Measurements from ENCODE around the gene GBP3. TPM values are rescaled to one million over a fixed set of nuclear protein-coding genes. Genes with fewer than 3 reads are reported as not detected.
"Not testable (repeated sequence)": the region's sequence is repeated elsewhere in the genome, so short reads cannot be mapped to it uniquely, and the experiment has no call there.

Gene GBP3
- total RNA-seq, 1 donor from 2014 or later, result 46.6 TPM

DNA sequence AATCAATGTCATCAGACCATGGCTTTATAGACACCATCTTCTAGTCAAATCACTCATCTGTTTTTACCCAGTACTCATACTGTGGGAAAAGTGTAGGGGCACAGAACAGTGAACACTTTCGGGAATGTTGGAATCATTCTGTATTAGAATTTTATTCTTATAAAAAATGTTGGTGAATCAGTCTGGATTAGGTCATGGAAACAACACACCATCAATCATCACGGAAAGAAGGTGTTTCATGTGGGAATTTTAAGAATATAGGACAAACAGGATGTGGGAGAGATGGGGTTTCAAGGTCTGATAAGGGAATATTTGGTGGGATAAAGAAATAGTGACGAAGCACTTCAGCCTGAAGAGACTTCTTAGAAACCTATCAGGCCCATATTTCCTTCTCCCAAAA, 25.1 kb upstream of the GBP3 start:
- Histone ChIP-seq H3K27ac (no peak overlapping the region), H3K4me3 (no peak overlapping the region), H3K27me3 (no peaks in the 10 kb centered on the region), H3K9me3 (no peaks in the 10 kb centered on the region), H3K36me3 (peaks cover 25% of the 10 kb centered on the region), H3K4me1 (no peaks in the 10 kb centered on the region)
- ATAC-seq (no peak), DNase-seq (no peak)
- TF ChIP-seq, protein P1, sequence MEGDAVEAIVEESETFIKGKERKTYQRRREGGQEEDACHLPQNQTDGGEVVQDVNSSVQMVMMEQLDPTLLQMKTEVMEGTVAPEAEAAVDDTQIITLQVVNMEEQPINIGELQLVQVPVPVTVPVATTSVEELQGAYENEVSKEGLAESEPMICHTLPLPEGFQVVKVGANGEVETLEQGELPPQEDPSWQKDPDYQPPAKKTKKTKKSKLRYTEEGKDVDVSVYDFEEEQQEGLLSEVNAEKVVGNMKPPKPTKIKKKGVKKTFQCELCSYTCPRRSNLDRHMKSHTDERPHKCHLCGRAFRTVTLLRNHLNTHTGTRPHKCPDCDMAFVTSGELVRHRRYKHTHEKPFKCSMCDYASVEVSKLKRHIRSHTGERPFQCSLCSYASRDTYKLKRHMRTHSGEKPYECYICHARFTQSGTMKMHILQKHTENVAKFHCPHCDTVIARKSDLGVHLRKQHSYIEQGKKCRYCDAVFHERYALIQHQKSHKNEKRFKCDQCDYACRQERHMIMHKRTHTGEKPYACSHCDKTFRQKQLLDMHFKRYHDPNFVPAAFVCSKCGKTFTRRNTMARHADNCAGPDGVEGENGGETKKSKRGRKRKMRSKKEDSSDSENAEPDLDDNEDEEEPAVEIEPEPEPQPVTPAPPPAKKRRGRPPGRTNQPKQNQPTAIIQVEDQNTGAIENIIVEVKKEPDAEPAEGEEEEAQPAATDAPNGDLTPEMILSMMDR (IDR thresholded peaks at IDR 0.05), result no peak
- intact Hi-C loops (cut with DNase I), result no loop called here

DNA sequence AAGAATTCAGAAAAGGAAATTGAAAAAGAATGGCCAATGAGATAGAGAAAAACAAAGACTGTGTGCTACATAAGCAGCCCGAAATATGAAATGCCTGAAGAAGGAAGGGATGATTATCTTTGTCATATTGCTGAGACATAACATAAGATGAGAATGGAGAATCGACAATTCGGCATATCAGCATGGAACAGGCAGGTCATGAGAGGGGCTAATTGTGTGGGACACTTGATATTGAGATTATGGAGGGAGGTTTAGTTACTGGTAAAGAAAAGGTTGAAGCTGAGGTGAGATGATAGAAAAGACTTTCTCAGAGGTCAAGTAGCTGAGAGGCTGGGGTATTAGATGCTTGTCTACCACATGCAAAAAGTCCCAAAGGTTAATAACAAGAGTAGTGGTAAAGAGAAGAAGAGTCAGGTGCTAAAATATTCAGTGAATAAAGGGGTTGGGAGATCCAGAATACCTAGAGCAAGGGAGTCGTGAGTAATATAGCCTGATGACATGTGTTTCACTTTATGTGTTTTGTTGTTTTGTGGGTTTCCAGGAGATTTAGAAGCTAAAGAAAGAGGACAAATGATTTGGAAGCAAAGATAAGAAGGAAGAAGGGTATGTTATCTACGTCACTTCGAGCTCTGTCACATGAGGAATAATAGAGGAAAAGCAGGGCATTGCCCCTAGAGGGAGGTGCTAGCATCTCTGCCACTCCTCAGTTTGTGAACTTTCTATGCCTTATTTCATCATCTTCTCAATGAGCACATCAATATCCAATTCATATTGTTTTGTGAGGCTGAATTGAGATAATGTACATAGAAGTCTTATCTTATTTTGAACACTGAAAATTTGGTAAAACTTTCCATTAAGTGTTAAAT, 23.9 kb upstream of the GBP3 start:
- DNase-seq; H3K9me3 ChIP-seq; H3K27ac ChIP-seq; intact Hi-C loops (cut with DNase I); H3K27me3 ChIP-seq; H3K4me1 ChIP-seq; H3K4me3 ChIP-seq: not testable (repeated sequence)
- peaks cover 13% of the 10 kb centered on the region for H3K36me3 ChIP-seq
- ATAC-seq, result peak; percentile 35

DNA sequence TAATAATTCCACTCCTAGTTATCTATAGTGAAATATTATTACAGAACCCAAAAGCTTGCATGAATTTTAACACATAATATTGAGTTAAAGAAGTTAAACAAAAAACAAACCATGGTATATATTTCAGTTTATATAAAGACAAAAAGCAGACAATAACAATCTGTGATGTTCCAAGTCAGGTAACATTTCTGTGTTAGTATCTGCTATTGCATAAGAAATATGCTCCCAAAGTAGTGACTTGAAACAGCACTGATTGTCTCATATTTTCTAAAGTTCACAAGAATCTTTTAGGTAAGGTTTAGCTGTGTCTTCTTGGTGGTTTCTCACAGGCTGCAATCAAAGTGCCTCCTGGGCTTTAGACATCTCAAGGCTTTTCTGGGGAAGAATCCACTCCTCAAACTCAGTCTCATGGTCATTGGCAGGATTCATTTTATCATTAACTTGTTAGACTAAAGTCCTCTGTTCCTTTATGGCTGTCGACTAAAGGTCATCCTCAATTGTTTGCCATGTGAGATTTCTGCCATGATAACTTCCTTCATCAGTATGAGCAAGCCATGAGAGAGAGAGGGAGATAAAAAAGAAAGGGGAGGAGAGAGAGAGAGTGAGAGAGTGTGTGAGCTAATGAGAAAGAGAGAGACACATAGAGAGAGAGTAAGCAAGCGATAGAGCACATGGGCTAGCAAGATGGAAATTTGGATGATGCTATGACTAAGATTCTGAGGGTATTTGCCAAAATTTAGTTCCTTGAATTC, 22.5 kb upstream of the GBP3 start:
- Histone ChIP-seq H3K36me3 (peaks cover under 1% of the 10 kb centered on the region), H3K4me1 (no peaks in the 10 kb centered on the region), H3K4me3 (no peak overlapping the region), H3K9me3 (no peaks in the 10 kb centered on the region), H3K27ac (no peak overlapping the region), H3K27me3 (no peaks in the 10 kb centered on the region)
- no peak for DNase-seq
- ATAC-seq, result no peak
- intact Hi-C loops (cut with DNase I), result no loop called here
- TF ChIP-seq, protein P1 (IDR thresholded peaks at IDR 0.05), result no peak

DNA sequence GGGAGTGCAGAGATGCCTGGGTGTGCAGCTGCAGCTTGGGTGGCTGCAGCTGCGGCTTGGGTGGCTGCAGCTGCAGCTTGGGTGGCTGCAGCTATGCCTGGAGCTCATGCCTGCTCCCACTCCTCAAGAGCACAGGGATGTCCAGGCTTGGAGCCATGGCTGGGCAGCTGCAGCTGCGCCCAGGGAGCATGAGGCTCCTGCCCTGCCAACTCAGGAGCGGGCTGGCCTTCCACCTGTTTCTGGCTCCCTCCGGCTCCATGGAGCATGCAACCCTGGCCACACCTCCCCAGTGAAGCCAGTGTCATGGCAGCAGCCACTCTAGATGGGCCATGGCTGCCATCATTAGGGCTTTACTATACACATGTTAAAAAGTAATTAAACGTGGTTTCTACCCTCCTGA, 21.3 kb upstream of the GBP3 start:
- Histone ChIP-seq H3K4me1 (no peaks in the 10 kb centered on the region), H3K27ac (no peak overlapping the region), H3K4me3 (no peak overlapping the region), H3K27me3 (no peaks in the 10 kb centered on the region), H3K9me3 (no peaks in the 10 kb centered on the region), H3K36me3 (no peaks in the 10 kb centered on the region)
- ATAC-seq (no peak), DNase-seq (no peak)
- intact Hi-C loops (cut with DNase I), result no loop called here
- TF ChIP-seq, protein P1 (IDR thresholded peaks at IDR 0.05), result no peak

DNA sequence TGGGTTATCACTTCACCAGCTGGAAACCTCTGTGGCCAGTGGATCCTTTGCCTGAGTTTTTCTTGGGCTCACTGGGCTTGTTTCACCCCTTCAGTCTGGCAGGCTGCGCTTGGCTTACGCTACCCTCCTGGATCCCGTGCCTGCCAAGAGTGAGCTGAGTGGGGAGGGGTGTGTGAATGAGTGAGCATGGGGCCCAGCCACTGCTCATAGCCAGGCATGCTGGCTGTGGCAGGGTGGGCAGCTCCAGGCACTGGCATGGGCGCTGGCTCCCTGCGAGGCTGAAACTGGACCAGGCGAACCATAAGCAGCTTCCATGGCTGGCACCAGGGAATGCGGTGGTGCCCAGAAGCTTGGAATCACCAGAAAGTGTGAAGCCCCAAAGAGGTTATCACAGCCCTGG, 19.8 kb upstream of the GBP3 start:
- TF ChIP-seq, protein P1 (IDR thresholded peaks at IDR 0.05), result no peak
- no peaks in the 10 kb centered on the region for H3K27me3 ChIP-seq
- intact Hi-C loops (cut with DNase I), result no loop called here
- DNase-seq, result no peak
- no peaks in the 10 kb centered on the region for H3K36me3 ChIP-seq
- no peak for ATAC-seq
- no peaks in the 10 kb centered on the region for H3K9me3 ChIP-seq
- H3K4me1 ChIP-seq, result no peaks in the 10 kb centered on the region
- H3K27ac ChIP-seq, result no peak overlapping the region
- H3K4me3 ChIP-seq, result no peak overlapping the region

DNA sequence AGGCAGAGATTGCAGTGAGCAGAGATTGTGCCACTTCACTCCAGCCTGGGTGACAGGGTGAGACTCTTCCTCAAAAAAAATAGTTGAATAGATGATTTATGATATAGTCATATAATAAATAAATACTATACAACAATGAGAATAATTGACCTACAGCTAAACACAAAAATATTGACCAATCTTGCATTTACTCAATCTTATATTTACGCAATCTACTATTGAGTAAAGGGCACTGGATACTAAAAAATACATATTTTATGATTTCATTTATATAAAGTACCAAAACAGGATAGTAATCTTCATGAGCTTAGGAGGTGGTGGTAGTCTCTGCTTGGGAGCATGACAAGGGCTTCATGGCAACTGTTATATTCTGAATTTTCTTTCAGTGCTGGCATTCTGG, 19.1 kb upstream of the GBP3 start:
- Histone ChIP-seq H3K4me3 (no peak overlapping the region), H3K27me3 (no peaks in the 10 kb centered on the region), H3K9me3 (no peaks in the 10 kb centered on the region), H3K27ac (no peak overlapping the region), H3K4me1 (no peaks in the 10 kb centered on the region), H3K36me3 (no peaks in the 10 kb centered on the region)
- TF ChIP-seq, protein P1 (IDR thresholded peaks at IDR 0.05), result no peak
- ATAC-seq (no peak), DNase-seq (no peak)
- intact Hi-C loops (cut with DNase I), result no loop called here
